Astrocyte of the spinal cord (primary cell): ENCODE results near the gene TNFRSF13B.
A peak's percentile ranks its signal among the peaks of the same experiment; 100 is the strongest.
"Not testable (repeated sequence)": the region's sequence is repeated elsewhere in the genome, so short reads cannot be mapped to it uniquely, and the experiment has no call there.

Source experiments
- DNase-seq: peaks from one replicate; pipeline ENCODE4 v3.0.0; 2011; ENCODE audit warnings: low read depth, low spot score
- H3K4me3 ChIP-seq: 2 replicates; pipeline ENCODE4 v1.5.1; 2011; ENCODE audit warnings: low read depth, mild to moderate bottlenecking, low read length, moderate library complexity
- CTCF ChIP-seq: IDR thresholded peaks from 2 replicates; pipeline ENCODE4 v1.5.1; 2012; ENCODE audit warnings: low read depth, mild to moderate bottlenecking, low read length, inconsistent platforms
- in situ Hi-C: cut with HindIII; loops from 2 replicates; pipeline ENCODE4 v1.10.0; 2017; ENCODE audit warnings: low sequenced_read_pairs

The TNFRSF13B gene

GRCh38 chr17:17004997-17005614, 33.2 kb upstream of the TNFRSF13B start:
- H3K4me3 ChIP-seq, in situ Hi-C loops, DNase-seq: not testable (repeated sequence)

- in situ Hi-C loops, result no loop called here
- no peak for TF ChIP-seq CTCF
- no peak for DNase-seq
- H3K4me3 ChIP-seq, result no peak overlapping the region
These were observed 32.5 kb upstream of the TNFRSF13B start for GRCh38 chr17:17004251-17004996.

- in situ Hi-C loops, DNase-seq, H3K4me3 ChIP-seq: not testable (repeated sequence)
These were observed 31.1 kb upstream of the TNFRSF13B start for GRCh38 chr17:17002731-17003715.

GRCh38 chr17:17001874-17002520, 30.1 kb upstream of the TNFRSF13B start:
- no peak overlapping the region for H3K4me3 ChIP-seq
- in situ Hi-C loops, result no loop called here
- DNase-seq, result peak; percentile 60
- peak; percentile 97 for TF ChIP-seq CTCF

- DNase-seq, result no peak
- in situ Hi-C loops, result no loop called here
- no peak overlapping the region for H3K4me3 ChIP-seq
- no peak for TF ChIP-seq CTCF
These were observed 29.3 kb upstream of the TNFRSF13B start for GRCh38 chr17:17001076-17001777.

- no peak for DNase-seq
- H3K4me3 ChIP-seq, result no peak overlapping the region
- no peak for TF ChIP-seq CTCF
- in situ Hi-C loops, result no loop called here
These were observed 28.2 kb upstream of the TNFRSF13B start for GRCh38 chr17:16999931-17000625.
